ENCODE results near the gene RPL12. TPM values are rescaled to one million over a fixed set of nuclear protein-coding genes. Genes with fewer than 3 reads are reported as not detected.
"Not testable (repeated sequence)": the region's sequence is repeated elsewhere in the genome, so short reads cannot be mapped to it uniquely, and the experiment has no call there.

Gene RPL12
- total RNA-seq, 4 donors from 2014 or later = 2,291 to 3,774 (median 2,862) TPM

- Histone ChIP-seq H3K4me1 (no peaks in the 10 kb centered on the region), H3K27ac (no peak overlapping the region), H3K9me3 (no peaks in the 10 kb centered on the region), H3K27me3 (no peaks in the 10 kb centered on the region), H3K4me3 (no peak overlapping the region), H3K36me3 (peaks cover 56% of the 10 kb centered on the region)
- TF ChIP-seq EP300 (IDR thresholded peaks at IDR 0.05) (no peak), POLR2A (IDR thresholded peaks at IDR 0.05) (no peak), CTCF (IDR thresholded peaks at IDR 0.05) (no peak), POLR2AphosphoS5 (IDR thresholded peaks at IDR 0.05) (no peak)
- 97% methylated on average over 3 of the region's 3 CpGs for WGBS
- no peak for DNase-seq (ENCODE audit: low spot score in 2 of 2)
Observed at GRCh38 chr9:127470662-127471061, 19.5 kb upstream of the RPL12 start.

DNA sequence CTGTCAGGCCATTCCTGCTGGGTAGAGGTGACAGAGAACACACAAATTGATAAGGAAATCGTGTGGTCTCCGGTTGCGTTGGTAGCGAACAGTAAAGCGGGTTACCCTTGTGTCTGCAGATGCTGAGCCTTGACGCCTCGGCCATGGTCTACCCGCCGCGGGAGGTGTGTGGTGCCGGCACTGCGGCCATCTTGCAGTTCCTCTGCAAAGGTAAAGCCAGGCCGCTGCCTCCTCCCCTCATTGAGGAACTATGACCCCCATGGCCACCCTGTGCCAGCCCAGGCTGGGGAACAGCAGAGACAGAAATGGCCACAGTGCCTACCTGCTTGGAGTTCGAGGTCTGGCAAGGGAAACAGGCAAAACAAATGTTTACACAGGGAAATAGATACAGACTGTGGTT, 16.4 kb upstream of the RPL12 start:
- H3K27me3 ChIP-seq = no peaks in the 10 kb centered on the region
- H3K9me3 ChIP-seq = no peaks in the 10 kb centered on the region
- peaks cover 57% of the 10 kb centered on the region for H3K36me3 ChIP-seq
- 96% methylated on average over 14 of the region's 14 CpGs for WGBS
- no peak overlapping the region for H3K27ac ChIP-seq
- H3K4me1 ChIP-seq = no peaks in the 10 kb centered on the region
- no peak for DNase-seq (ENCODE audit: low spot score in 2 of 2)
- TF ChIP-seq EP300 (IDR thresholded peaks at IDR 0.05) (no peak), POLR2A (IDR thresholded peaks at IDR 0.05) (no peak), POLR2AphosphoS5 (IDR thresholded peaks at IDR 0.05) (no peak), CTCF (IDR thresholded peaks at IDR 0.05) (no peak)
- no peak overlapping the region for H3K4me3 ChIP-seq

- H3K36me3 ChIP-seq = peaks cover 68% of the 10 kb centered on the region
- WGBS = 92% methylated on average over 5 of the region's 5 CpGs
- DNase-seq (ENCODE audit: low spot score in 2 of 2) = not testable (repeated sequence)
Observed at GRCh38 chr9:127466407-127466917, 15.3 kb upstream of the RPL12 start.

GRCh38 chr9:127463911-127464310, 12.7 kb upstream of the RPL12 start:
- WGBS = 71% methylated on average over 6 of the region's 7 CpGs
- DNase-seq (ENCODE audit: low spot score in 2 of 2) = no peak
- TF ChIP-seq CTCF (IDR thresholded peaks at IDR 0.05) = no peak
- no peak for TF ChIP-seq POLR2AphosphoS5 (IDR thresholded peaks at IDR 0.05)
- no peak for TF ChIP-seq EP300 (IDR thresholded peaks at IDR 0.05)
- TF ChIP-seq POLR2A (IDR thresholded peaks at IDR 0.05) = no peak
- Histone ChIP-seq H3K36me3 (peaks cover 74% of the 10 kb centered on the region), H3K27ac (no peak overlapping the region), H3K4me1 (no peaks in the 10 kb centered on the region), H3K4me3 (no peak overlapping the region), H3K27me3 (no peaks in the 10 kb centered on the region), H3K9me3 (no peaks in the 10 kb centered on the region)

More at GRCh38 chr9:127466407-127466917, 15.3 kb upstream of the RPL12 start:
- H3K27ac ChIP-seq, H3K9me3 ChIP-seq, H3K4me1 ChIP-seq, H3K4me3 ChIP-seq, H3K27me3 ChIP-seq: not testable (repeated sequence)

DNA sequence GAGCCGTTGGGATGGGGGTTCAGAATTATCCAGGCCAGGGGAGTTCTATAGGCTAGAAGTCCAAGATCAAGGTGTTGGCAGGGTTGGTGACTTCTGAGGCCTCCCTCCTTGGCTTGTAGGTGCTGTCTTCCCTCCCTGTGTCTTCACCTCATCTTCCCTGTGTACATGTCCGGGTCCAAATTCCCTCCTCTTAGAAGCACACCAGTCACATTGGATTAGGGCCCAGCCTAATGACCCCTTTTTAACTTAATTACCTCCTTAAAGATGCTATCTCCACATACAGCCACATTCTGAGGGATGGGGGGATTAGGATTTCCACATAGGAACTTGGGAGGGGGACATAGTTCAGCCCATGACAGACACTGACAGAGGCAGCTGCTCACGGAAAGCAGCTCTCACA, 12.2 kb upstream of the RPL12 start:
- no peak overlapping the region for H3K4me3 ChIP-seq
- H3K4me1 ChIP-seq = no peaks in the 10 kb centered on the region
- no peak for TF ChIP-seq POLR2AphosphoS5 (IDR thresholded peaks at IDR 0.05)
- TF ChIP-seq EP300 (IDR thresholded peaks at IDR 0.05) = no peak
- TF ChIP-seq CTCF (IDR thresholded peaks at IDR 0.05) = no peak
- TF ChIP-seq POLR2A (IDR thresholded peaks at IDR 0.05) = no peak
- H3K27ac ChIP-seq = no peak overlapping the region
- 81% methylated on average over 3 of the region's 3 CpGs for WGBS
- no peaks in the 10 kb centered on the region for H3K9me3 ChIP-seq
- H3K36me3 ChIP-seq = peaks cover 74% of the 10 kb centered on the region
- no peaks in the 10 kb centered on the region for H3K27me3 ChIP-seq
- DNase-seq (ENCODE audit: low spot score in 2 of 2) = no peak

GRCh38 chr9:127458921-127459320, 7.7 kb upstream of the RPL12 start:
- H3K27ac ChIP-seq = no peak overlapping the region
- H3K4me1 ChIP-seq = no peaks in the 10 kb centered on the region
- H3K36me3 ChIP-seq = peaks cover 75% of the 10 kb centered on the region
- DNase-seq (ENCODE audit: low spot score in 2 of 2) = no peak
- H3K4me3 ChIP-seq = no peak overlapping the region
- no peaks in the 10 kb centered on the region for H3K9me3 ChIP-seq
- no peaks in the 10 kb centered on the region for H3K27me3 ChIP-seq
- 80% methylated on average over 9 of the region's 9 CpGs for WGBS
- TF ChIP-seq CTCF (IDR thresholded peaks at IDR 0.05) (no peak), POLR2A (IDR thresholded peaks at IDR 0.05) (no peak), POLR2AphosphoS5 (IDR thresholded peaks at IDR 0.05) (no peak), EP300 (IDR thresholded peaks at IDR 0.05) (no peak)

Measured in suprapubic skin (tissue), 4 donors.